Endothelial cell of umbilical vein (primary cell): ENCODE data around the gene BDKRB2. TPM values are rescaled to one million over a fixed set of nuclear protein-coding genes. Genes with fewer than 3 reads are reported as not detected.

ENCODE experiments used
- BruUV-seq: library from RNA; stranded (reverse); fragments of 400-500 nt; replicated peaks from 2 replicates; lab custom pipeline; 2021; lab: Mats Ljungman, UMichigan
- CTCF ChIA-PET: fragments of 300-600, 350-600 bp; sonication (Branson Sonifier 250); formaldehyde crosslinking; loops from one replicate; lab custom pipeline; 2021; ENCODE audit warnings: antibody characterized with exemption, inconsistent platforms; lab: Charles Lee
- POLR2A ChIA-PET: fragments of 300-600, 350-600 bp; sonication (Branson Sonifier 250); formaldehyde crosslinking; loops from one replicate; lab custom pipeline; 2021; ENCODE audit warnings: antibody characterized with exemption, inconsistent platforms; lab: Charles Lee
- DNase-seq: peaks from one replicate; pipeline ENCODE4 v3.0.0-alpha.2; 2011; ENCODE audit warnings: low read depth, low spot score
- FAIRE-seq: peaks from 2 replicates; lab custom pipeline; 2011; peaks lifted over from hg19 to GRCh38; lab: Jason Lieb, UNC
- H2AFZ ChIP-seq: 2 replicates; pipeline ENCODE4 v1.6.0; 2012; ENCODE audit warnings: low read depth, low read length, control low read depth, inconsistent platforms
- H3K27ac ChIP-seq: 2 replicates; pipeline ENCODE4 v1.5.1; 2011; ENCODE audit warnings: low read depth, mild to moderate bottlenecking, control low read depth, low read length, moderate library complexity; ENCODE audit not compliant: insufficient read depth
- H3K27me3 ChIP-seq, 2 experiments: 2 replicates each; pipeline versions ENCODE4 v1.6.0 to v1.6.1; 2011; ENCODE audit warnings: low read length in 2 of 2, mixed read lengths in 1 of 2; ENCODE audit not compliant: control insufficient read depth in 2 of 2, insufficient read depth in 2 of 2
- H3K36me3 ChIP-seq, 2 experiments: 2 replicates in 1 of 2; 3 replicates in 1 of 2; pipeline ENCODE4 v1.5.1; 2011; ENCODE audit warnings: low read length in 2 of 2, mild to moderate bottlenecking in 1 of 2, moderate library complexity in 1 of 2; ENCODE audit not compliant: control insufficient read depth in 2 of 2, insufficient read depth in 2 of 2; ENCODE audit errors: extremely low read depth in 1 of 2
- H3K4me1 ChIP-seq: 3 replicates; pipeline ENCODE4 v1.5.1; 2011; ENCODE audit warnings: mild to moderate bottlenecking, low read length; ENCODE audit not compliant: control insufficient read depth, insufficient read depth; ENCODE audit errors: extremely low read depth
- H3K4me2 ChIP-seq: 2 replicates; pipeline ENCODE4 v1.6.1; 2011; ENCODE audit warnings: low read length, control low read depth, mixed read lengths; ENCODE audit not compliant: insufficient read depth
- H3K4me3 ChIP-seq, 3 experiments: fragments of 200-600 bp in 1 of 3; sonication (generic), shearing (Covaris generic) in 1 of 3; replicated peaks in 1 of 3; 2 replicates each; pipeline ENCODE4 v1.5.1; 2011 to 2016; ENCODE audit warnings: control low read depth in 3 of 3, low read length in 3 of 3, mild to moderate bottlenecking in 2 of 3, inconsistent platforms in 1 of 3, low read depth in 1 of 3, moderate library complexity in 1 of 3; ENCODE audit not compliant: insufficient read depth in 1 of 3
- H3K79me2 ChIP-seq: 2 replicates; pipeline ENCODE4 v1.6.0; 2012; ENCODE audit warnings: low read length, inconsistent platforms; ENCODE audit not compliant: control insufficient read depth, insufficient read depth
- H3K9ac ChIP-seq: replicated peaks from 2 replicates; pipeline ENCODE3; 2011; ENCODE audit warnings: low read length, control low read depth; ENCODE audit not compliant: insufficient read depth; ENCODE audit errors: extremely low read depth
- H3K9me1 ChIP-seq: replicated peaks from 3 replicates; pipeline ENCODE4 v1.6.0; 2011; ENCODE audit warnings: mild to moderate bottlenecking, low read length; ENCODE audit not compliant: control insufficient read depth, insufficient read depth; ENCODE audit errors: extremely low read depth
- H3K9me3 ChIP-seq: replicated peaks from 2 replicates; pipeline ENCODE4 v1.5.1; 2012; ENCODE audit warnings: low read length, inconsistent platforms; ENCODE audit not compliant: control insufficient read depth, insufficient read depth
- H4K20me1 ChIP-seq: replicated peaks from 2 replicates; pipeline ENCODE3; 2011; ENCODE audit warnings: mild to moderate bottlenecking, low read length; ENCODE audit not compliant: control insufficient read depth, insufficient read depth; ENCODE audit errors: extremely low read depth
- EZH2 ChIP-seq: IDR thresholded peaks from 2 replicates; pipeline ENCODE4 v1.6.1; 2012; ENCODE audit warnings: borderline replicate concordance, low read depth, mild to moderate bottlenecking, moderate library complexity, low read length, inconsistent platforms; ENCODE audit not compliant: severe bottlenecking
- FOS ChIP-seq: IDR thresholded peaks from 2 replicates; pipeline ENCODE4 v1.6.1; 2011; ENCODE audit warnings: mild to moderate bottlenecking, low read length, moderate library complexity, borderline replicate concordance; ENCODE audit not compliant: insufficient read depth
- GATA2 ChIP-seq: IDR thresholded peaks from 2 replicates; pipeline ENCODE4 v1.7.0; 2011; ENCODE audit warnings: low read depth, mild to moderate bottlenecking, moderate library complexity, mixed read lengths, low read length; ENCODE audit not compliant: insufficient read length, insufficient read depth
- JUN ChIP-seq: IDR thresholded peaks from 2 replicates; pipeline ENCODE4 v1.6.1; 2011; ENCODE audit warnings: borderline replicate concordance, low read depth; ENCODE audit not compliant: insufficient read length, insufficient read depth
- MYC ChIP-seq: IDR thresholded peaks from one replicate; pipeline ENCODE4 v1.6.1; 2011; ENCODE audit warnings: mild to moderate bottlenecking, low read depth, low read length
- POLR2A ChIP-seq: IDR thresholded peaks from 2 replicates; pipeline ENCODE4 v1.6.1; 2012; ENCODE audit warnings: low read depth, mild to moderate bottlenecking, control low read depth, low read length
- POLR2AphosphoS5 ChIP-seq: IDR thresholded peaks from 2 replicates; pipeline ENCODE4 v1.6.1; 2012; ENCODE audit warnings: low read depth, mild to moderate bottlenecking, control low read depth, low read length, moderate library complexity; ENCODE audit not compliant: insufficient read depth
- dilution Hi-C: fragments of 300-500 bp; cut with MboI; formaldehyde crosslinking; loops from one replicate; pipeline ENCODE4 v1.15.0; 2019; ENCODE audit warnings: low sequenced_read_pairs; ENCODE audit not compliant: extremely low pct_ligation_motif_present
- intact Hi-C: fragments of 100-400 bp; cut with micrococcal nuclease; formaldehyde crosslinking; loops from one replicate; pipeline ENCODE4 v1.10.0; 2022
- polyA plus RNA-seq, 4 experiments: library from polyadenylated mRNA; depleted of rRNA in 3 of 4; stranded (reverse) in 3 of 4; unstranded in 1 of 4; fragments of >200 nt; gene quantifications; 2 replicates each; pipeline versions ENCODE4 v1.2.1 to v1.2.3, GENCODE V29; 2011 to 2012; ENCODE audit warnings: missing spikeins in 1 of 4
- total RNA-seq: library from RNA; stranded (reverse); gene quantifications from 2 replicates; pipeline ENCODE4 v1.2.3, GENCODE V29; 2021
- TF ChIP-seq, protein P1 (sequence below), 2 donors: IDR thresholded peaks; 1 replicate in 1 of 2; 2 replicates in 1 of 2; pipeline ENCODE4 v1.5.1; 2011; ENCODE audit warnings: low read length in 2 of 2, mild to moderate bottlenecking in 2 of 2, moderate library complexity in 2 of 2, control low read depth in 1 of 2, inconsistent platforms in 1 of 2, low read depth in 1 of 2; ENCODE audit not compliant: insufficient read depth in 1 of 2; ENCODE audit errors: extremely low read depth in 1 of 2
- TF ChIP-seq, protein P2 (sequence below): IDR thresholded peaks from 2 replicates; pipeline ENCODE4 v1.6.1; 2011; ENCODE audit not compliant: insufficient read depth, insufficient read length

The BDKRB2 gene
- total and polyA plus RNA-seq, 2 donors (not counting 3 experiments of a cell fraction or from before 2014, with no cell fraction given) = 0.22 to 0.77 TPM

DNA sequence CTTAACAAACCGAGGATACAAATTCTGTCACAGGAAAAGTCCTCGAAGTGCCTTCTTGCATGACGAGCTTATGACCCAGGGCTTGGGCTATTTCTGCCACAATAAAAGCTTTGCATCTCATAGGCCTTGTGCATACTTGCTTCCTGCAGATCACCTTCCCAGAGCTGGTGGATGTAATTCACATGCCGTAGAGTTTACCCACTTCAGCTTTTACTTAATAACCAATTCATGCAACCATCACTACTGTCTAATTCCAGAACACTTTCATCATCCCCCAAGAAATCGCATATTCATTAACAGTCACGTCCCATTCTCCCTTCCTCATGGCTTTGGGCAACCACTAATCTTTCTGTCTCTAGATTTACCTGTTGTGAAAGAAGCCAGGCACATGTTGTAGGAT lies 42.4 kb downstream of the BDKRB2 start:
- no peak overlapping the region for H3K4me2 ChIP-seq
- intact Hi-C loops (no loop called here), dilution Hi-C loops (no loop called here)
- no peaks in the 10 kb centered on the region for H3K4me1 ChIP-seq
- no peak overlapping the region for H3K27ac ChIP-seq
- TF ChIP-seq POLR2A (no peak), POLR2AphosphoS5 (no peak), EZH2 (no peak), FOS (no peak), GATA2 (no peak), JUN (no peak), MYC (no peak)
- TF ChIP-seq, protein P1, sequence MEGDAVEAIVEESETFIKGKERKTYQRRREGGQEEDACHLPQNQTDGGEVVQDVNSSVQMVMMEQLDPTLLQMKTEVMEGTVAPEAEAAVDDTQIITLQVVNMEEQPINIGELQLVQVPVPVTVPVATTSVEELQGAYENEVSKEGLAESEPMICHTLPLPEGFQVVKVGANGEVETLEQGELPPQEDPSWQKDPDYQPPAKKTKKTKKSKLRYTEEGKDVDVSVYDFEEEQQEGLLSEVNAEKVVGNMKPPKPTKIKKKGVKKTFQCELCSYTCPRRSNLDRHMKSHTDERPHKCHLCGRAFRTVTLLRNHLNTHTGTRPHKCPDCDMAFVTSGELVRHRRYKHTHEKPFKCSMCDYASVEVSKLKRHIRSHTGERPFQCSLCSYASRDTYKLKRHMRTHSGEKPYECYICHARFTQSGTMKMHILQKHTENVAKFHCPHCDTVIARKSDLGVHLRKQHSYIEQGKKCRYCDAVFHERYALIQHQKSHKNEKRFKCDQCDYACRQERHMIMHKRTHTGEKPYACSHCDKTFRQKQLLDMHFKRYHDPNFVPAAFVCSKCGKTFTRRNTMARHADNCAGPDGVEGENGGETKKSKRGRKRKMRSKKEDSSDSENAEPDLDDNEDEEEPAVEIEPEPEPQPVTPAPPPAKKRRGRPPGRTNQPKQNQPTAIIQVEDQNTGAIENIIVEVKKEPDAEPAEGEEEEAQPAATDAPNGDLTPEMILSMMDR (IDR thresholded peaks at IDR 0.05; ENCODE audit: extremely low read depth in 1 of 2, insufficient read depth in 1 of 2, low read depth in 1 of 2, low read length in 2 of 2) = no peak
- TF ChIP-seq, protein P2, sequence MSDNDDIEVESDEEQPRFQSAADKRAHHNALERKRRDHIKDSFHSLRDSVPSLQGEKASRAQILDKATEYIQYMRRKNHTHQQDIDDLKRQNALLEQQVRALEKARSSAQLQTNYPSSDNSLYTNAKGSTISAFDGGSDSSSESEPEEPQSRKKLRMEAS = no peak
- no peak overlapping the region for H3K4me3 ChIP-seq
- no peak overlapping the region for H2AFZ ChIP-seq
- no peaks in the 10 kb centered on the region for H3K36me3 ChIP-seq
- no peaks in the 10 kb centered on the region for H3K27me3 ChIP-seq
- no TSS peak for BruUV-seq
- no peaks in the 10 kb centered on the region for H3K9me1 ChIP-seq
- ChIA-PET POLR2A (no interaction called here), CTCF (no interaction called here)
- H3K9me3 ChIP-seq = no peaks in the 10 kb centered on the region
- DNase-seq = no peak
- no peaks in the 10 kb centered on the region for H3K79me2 ChIP-seq
- H4K20me1 ChIP-seq = no peaks in the 10 kb centered on the region
- FAIRE-seq = no peak
- H3K9ac ChIP-seq = no peak overlapping the region
